GM19238 (cell line): ENCODE data around the gene PHACTR1.

ENCODE experiments used
- DNase-seq: peaks from one replicate; pipeline ENCODE4 v3.0.0; 2011; ENCODE audit warnings: low spot score; ENCODE audit not compliant: insufficient read length

PHACTR1 gene

GRCh38 chr6:13025893-13026499, 309.4 kb downstream of the PHACTR1 start:
- DNase-seq, result no peak

GRCh38 chr6:13026557-13026956, 310.0 kb downstream of the PHACTR1 start:
- no peak for DNase-seq

GRCh38 chr6:13027207-13027606, 310.6 kb downstream of the PHACTR1 start:
- no peak for DNase-seq

DNA sequence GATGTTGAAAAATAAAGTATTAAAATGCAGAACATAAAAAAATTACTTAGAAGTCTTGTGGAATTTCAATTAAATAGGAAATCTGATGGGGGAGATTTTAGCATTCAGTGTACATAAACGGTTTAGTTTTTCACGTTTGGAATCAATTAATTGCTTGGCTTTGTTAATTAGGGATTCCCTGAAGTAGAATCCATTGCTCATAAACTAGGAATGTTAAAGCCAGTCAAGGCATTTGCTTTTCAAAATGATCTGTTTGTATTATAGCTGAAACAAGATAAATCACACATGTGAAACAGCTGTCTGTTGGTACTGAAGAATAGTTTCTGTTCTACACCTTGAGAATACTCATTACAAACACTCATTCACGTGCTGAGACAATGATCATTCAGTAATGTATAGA, 313.8 kb downstream of the PHACTR1 start:
- no peak for DNase-seq

GRCh38 chr6:13032566-13032965, 316.0 kb downstream of the PHACTR1 start:
- no peak for DNase-seq

- DNase-seq, result no peak
Observed at GRCh38 chr6:13033145-13033544, 316.6 kb downstream of the PHACTR1 start.

DNA sequence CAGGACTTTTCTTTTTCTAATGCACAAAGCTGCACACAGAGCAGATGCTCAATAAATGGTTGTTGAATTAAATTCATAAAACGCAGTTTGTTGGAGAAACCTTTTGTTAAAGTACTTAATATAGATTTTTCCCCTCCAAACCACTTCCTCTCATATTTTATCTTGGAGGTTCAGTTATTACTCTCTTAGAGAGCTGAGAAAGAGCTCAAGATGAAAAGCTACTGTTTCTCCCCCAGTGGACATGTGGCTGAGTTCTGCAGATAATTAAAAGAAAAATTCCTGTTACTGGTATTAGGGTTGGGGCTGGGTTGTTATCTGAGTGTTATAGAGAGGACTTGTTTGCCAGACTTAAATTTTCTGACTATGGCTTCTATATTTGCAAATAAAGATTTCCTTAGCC, 317.7 kb downstream of the PHACTR1 start:
- DNase-seq, result no peak

DNA sequence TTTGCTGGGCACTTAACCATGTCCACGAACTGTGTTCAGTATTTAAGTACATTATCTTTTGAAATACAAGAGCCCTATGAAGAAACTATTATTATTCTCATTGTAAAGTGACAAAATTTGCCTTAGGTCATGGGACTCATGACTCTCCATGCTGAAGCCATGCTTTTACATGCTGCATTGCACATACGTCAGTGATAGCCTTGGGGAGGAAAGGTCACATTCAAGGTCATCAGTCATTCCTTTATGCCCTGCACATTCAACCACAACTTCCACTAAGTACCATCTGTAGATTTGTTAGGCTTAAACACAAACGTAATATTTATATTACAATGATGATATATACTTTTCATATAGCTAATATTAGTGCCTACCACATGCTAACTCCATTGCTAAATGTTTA, 319.0 kb downstream of the PHACTR1 start:
- DNase-seq, result no peak

GRCh38 chr6:13038315-13038714, 321.7 kb downstream of the PHACTR1 start:
- no peak for DNase-seq

GRCh38 chr6:13038741-13039190, 322.2 kb downstream of the PHACTR1 start:
- DNase-seq, result no peak

- no peak for DNase-seq
Observed at GRCh38 chr6:13044390-13044789, 327.8 kb downstream of the PHACTR1 start.

DNA sequence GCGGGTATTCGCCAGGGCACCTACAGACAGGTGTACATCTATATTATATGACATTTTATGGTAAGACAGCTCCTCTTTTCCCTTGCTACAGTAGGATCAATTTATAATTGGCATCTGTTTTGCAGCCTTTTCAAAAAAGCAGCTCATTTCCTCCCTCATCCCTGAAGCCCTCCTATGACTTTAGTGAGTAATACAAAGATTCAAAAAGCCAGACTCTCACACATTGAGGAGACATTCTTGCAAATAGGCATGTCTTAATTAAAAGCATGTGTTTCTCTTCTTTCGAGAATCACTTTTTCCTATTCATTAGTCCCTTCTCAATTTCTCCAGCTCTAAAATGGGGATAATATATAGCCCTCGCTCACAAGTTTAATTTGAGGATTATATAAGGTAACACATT, 328.3 kb downstream of the PHACTR1 start:
- no peak for DNase-seq

- DNase-seq, result no peak
Observed at GRCh38 chr6:13045676-13046075, 329.1 kb downstream of the PHACTR1 start.

DNA sequence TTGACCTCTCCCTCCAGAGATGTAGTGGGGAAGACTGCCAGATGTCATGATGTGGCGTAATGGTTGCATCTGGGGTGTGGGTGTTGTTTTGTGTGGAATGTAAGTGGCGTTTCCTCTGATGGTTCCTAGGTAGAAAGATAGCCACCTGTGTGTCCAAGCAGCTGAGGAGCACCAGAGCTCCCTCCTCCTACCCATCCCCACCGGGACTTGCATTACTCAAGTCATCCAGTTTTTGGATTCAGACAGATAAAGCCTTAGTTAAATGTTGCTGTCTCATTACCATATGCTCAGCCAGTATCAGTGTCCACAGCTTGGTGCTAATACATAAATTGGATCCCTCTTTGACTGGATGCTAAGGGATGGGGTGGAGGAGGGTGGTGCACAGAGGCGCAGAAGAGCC, 329.5 kb downstream of the PHACTR1 start:
- DNase-seq, result no peak

- DNase-seq, result no peak
Observed at GRCh38 chr6:13048113-13048512, 331.5 kb downstream of the PHACTR1 start.

GRCh38 chr6:13049666-13050254, 333.2 kb downstream of the PHACTR1 start:
- no peak for DNase-seq

GRCh38 chr6:13053006-13053461, 336.5 kb downstream of the PHACTR1 start:
- no peak for DNase-seq

- DNase-seq, result no peak
Observed at GRCh38 chr6:13058051-13058450, 341.5 kb downstream of the PHACTR1 start.

- DNase-seq, result no peak
Observed at GRCh38 chr6:13059026-13059425, 342.5 kb downstream of the PHACTR1 start.

GRCh38 chr6:13063300-13063918, 346.8 kb downstream of the PHACTR1 start:
- no peak for DNase-seq

- DNase-seq, result no peak
Observed at GRCh38 chr6:13065581-13065980, 349.0 kb downstream of the PHACTR1 start.

GRCh38 chr6:13066050-13066449, 349.5 kb downstream of the PHACTR1 start:
- no peak for DNase-seq

GRCh38 chr6:13066820-13067219, 350.3 kb downstream of the PHACTR1 start:
- no peak for DNase-seq
